HEK293T (cell line): ENCODE results near the gene MAMDC2.
A peak's percentile ranks its signal among the peaks of the same experiment; 100 is the strongest.
"Not testable (repeated sequence)": the region's sequence is repeated elsewhere in the genome, so short reads cannot be mapped to it uniquely, and the experiment has no call there.

ENCODE experiments used
- CTCF ChIA-PET: fragments of 350-600 bp; formaldehyde crosslinking; extraction: SDS; loops from one replicate; lab custom pipeline; 2021; ENCODE audit warnings: antibody characterized with exemption, inconsistent platforms; lab: Yijun Ruan, JAX
- POLR2A ChIA-PET: fragments of 350-600 bp; formaldehyde crosslinking; extraction: SDS; loops from one replicate; lab custom pipeline; 2020; ENCODE audit warnings: antibody characterized with exemption, inconsistent platforms; lab: Yijun Ruan, JAX
- DNase-seq: peaks from one replicate; pipeline ENCODE4 v3.0.0; 2012; ENCODE audit warnings: mixed read lengths; ENCODE audit errors: extremely low spot score
- ARNT ChIP-seq: fragments of 450-650 bp; IDR thresholded peaks from 2 replicates; pipeline ENCODE4 v1.6.1; 2017; ENCODE audit warnings: mild to moderate bottlenecking
- BHLHE40 ChIP-seq: fragments of 450-650 bp; IDR thresholded peaks from 2 replicates; pipeline ENCODE4 v1.6.1; 2016; ENCODE audit warnings: mild to moderate bottlenecking, moderate library complexity, borderline replicate concordance
- CTBP1 ChIP-seq: fragments of 450-650 bp; IDR thresholded peaks from 2 replicates; pipeline ENCODE4 v1.6.1; 2016; ENCODE audit warnings: borderline replicate concordance
- ELF4 ChIP-seq: fragments of 450-650 bp; IDR thresholded peaks from 2 replicates; pipeline ENCODE4 v1.6.1; 2017; ENCODE audit warnings: antibody characterized with exemption
- FOXA1 ChIP-seq: fragments of 450-650 bp; IDR thresholded peaks from 2 replicates; pipeline ENCODE4 v1.6.1; 2016; ENCODE audit warnings: mild to moderate bottlenecking
- FOXK2 ChIP-seq: fragments of 450-650 bp; IDR thresholded peaks from 2 replicates; pipeline ENCODE4 v1.6.1; 2016; ENCODE audit warnings: mild to moderate bottlenecking
- FOXM1 ChIP-seq: fragments of 450-650 bp; IDR thresholded peaks from 2 replicates; pipeline ENCODE4 v1.6.1; 2017; ENCODE audit warnings: mild to moderate bottlenecking, borderline replicate concordance
- HDGF ChIP-seq: fragments of 450-650 bp; IDR thresholded peaks from 2 replicates; pipeline ENCODE4 v1.6.1; 2017; ENCODE audit warnings: antibody characterized with exemption, borderline replicate concordance
- L3MBTL2 ChIP-seq: fragments of 450-650 bp; conservative IDR thresholded peaks from 2 replicates; pipeline ENCODE4 v1.6.1; 2016; ENCODE audit warnings: mild to moderate bottlenecking
- LEF1 ChIP-seq: fragments of 450-650 bp; IDR thresholded peaks from 2 replicates; pipeline ENCODE4 v1.6.1; 2017; ENCODE audit warnings: mild to moderate bottlenecking, borderline replicate concordance
- NFRKB ChIP-seq: fragments of 450-650 bp; IDR thresholded peaks from 2 replicates; pipeline ENCODE4 v1.6.1; 2016; ENCODE audit warnings: mild to moderate bottlenecking, moderate library complexity
- SP1 ChIP-seq: fragments of 450-650 bp; IDR thresholded peaks from 2 replicates; pipeline ENCODE4 v1.6.1; 2017
- SUZ12 ChIP-seq: fragments of 450-650 bp; IDR thresholded peaks from 2 replicates; pipeline ENCODE4 v1.6.1; 2016; ENCODE audit warnings: mild to moderate bottlenecking
- TARDBP ChIP-seq: fragments of 450-650 bp; IDR thresholded peaks from 2 replicates; pipeline ENCODE4 v1.6.1; 2016
- ZNF384 ChIP-seq: fragments of 450-650 bp; IDR thresholded peaks from 2 replicates; pipeline ENCODE4 v1.6.1; 2016
- TF ChIP-seq, protein P1 (sequence below): fragments of 450-650 bp; IDR thresholded peaks from 2 replicates; pipeline ENCODE4 v1.6.1; 2016

MAMDC2 gene

DNA sequence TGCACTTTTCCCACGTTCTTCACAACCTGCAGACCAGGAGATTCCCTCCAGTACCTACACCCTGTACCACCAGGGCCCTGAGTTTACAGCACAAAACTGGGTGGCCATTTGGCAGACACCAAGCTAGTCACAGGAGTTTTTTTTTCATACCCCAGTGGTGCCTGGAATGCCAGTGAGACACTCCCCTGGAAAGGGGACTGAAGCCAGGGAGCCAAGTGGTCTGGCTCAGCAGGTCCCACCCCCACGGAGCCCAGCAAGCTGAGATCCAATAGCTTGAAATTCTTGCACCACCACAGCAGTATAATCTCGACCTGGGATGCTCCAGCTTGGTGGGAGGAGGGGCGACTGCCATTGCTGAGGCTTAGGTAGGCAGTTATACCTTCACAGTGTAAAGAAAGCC lies 188.8 kb downstream of the MAMDC2 start:
- POLR2A ChIA-PET: no interaction called here
- TF ChIP-seq FOXA1: no peak
- TF ChIP-seq, protein P1, sequence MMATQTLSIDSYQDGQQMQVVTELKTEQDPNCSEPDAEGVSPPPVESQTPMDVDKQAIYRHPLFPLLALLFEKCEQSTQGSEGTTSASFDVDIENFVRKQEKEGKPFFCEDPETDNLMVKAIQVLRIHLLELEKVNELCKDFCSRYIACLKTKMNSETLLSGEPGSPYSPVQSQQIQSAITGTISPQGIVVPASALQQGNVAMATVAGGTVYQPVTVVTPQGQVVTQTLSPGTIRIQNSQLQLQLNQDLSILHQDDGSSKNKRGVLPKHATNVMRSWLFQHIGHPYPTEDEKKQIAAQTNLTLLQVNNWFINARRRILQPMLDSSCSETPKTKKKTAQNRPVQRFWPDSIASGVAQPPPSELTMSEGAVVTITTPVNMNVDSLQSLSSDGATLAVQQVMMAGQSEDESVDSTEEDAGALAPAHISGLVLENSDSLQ: no peak
- no peak for TF ChIP-seq SUZ12
- TF ChIP-seq L3MBTL2: no peak
- no peak for TF ChIP-seq TARDBP
- TF ChIP-seq ELF4: no peak
- no peak for TF ChIP-seq FOXM1
- CTCF ChIA-PET: no interaction called here
- no peak for DNase-seq

DNA sequence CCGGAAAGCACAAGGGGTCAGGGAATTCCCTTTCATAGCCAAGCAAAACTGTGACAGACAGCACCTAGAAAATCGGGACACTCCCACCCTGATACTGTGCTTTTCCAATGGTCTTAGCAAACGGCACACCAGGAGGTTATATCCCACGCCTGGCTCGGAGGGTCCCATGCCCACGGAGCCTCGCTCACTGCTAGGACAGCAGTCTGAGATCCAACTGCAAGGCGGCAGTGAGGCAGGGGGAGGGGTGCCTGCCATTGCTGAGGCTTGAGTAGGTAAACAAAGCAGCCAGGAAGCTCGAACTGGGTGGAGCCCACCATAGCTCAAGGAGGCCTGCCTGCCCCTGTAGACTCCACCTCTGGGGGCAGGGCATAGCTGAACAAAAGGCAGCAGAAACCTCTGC lies 190.6 kb downstream of the MAMDC2 start:
- CTCF ChIA-PET, DNase-seq: not testable (repeated sequence)
- POLR2A ChIA-PET: interaction anchor here (1.0 kb wide), 1 partner anchor 20 kb away, joined by 3 read pairs; no protein-coding TSS in a partner anchor

DNA sequence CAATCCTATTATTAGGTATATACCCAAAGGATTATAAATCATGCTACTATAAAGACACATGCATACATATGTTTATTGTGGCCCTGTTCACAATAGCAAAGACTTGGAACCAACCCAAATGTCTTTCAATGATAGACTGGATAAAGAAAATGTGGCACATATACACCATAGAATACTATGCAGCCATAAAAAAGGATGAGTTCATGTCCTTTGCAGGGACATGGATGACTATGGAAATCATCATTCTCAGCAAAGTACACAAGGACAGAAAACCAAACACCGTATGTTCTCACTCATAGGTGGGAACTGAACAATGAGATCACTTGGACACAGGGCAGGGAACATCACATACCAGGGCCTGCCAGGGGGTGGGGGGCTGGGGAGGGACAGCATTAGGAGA lies 202.3 kb downstream of the MAMDC2 start:
- DNase-seq, POLR2A ChIA-PET, CTCF ChIA-PET: not testable (repeated sequence)

DNA sequence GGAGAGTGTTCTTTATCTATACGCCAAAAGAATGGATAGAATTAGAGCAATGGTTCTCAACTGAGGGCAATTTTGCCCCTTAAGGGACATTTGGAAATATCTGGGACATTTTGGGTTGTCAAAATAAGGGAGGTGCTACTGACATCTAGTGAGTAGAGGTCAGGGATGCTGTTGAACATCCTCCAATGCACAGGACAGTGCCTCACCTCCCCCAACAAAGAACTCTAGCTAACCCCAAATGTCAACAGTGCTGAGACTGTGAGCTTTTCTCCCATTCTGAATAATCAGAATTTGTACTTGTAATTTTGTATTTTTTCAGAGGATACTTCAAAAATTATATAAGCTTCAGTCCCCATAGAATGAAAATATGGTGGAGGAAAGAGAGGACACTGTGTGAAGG lies 206.6 kb downstream of the MAMDC2 start:
- TF ChIP-seq TARDBP (no peak), FOXM1 (no peak), FOXA1 (no peak), BHLHE40 (no peak), ARNT (no peak), CTBP1 (no peak), HDGF (no peak), NFRKB (no peak)
- ChIA-PET CTCF (no interaction called here), POLR2A (no interaction called here)
- no peak for DNase-seq

DNA sequence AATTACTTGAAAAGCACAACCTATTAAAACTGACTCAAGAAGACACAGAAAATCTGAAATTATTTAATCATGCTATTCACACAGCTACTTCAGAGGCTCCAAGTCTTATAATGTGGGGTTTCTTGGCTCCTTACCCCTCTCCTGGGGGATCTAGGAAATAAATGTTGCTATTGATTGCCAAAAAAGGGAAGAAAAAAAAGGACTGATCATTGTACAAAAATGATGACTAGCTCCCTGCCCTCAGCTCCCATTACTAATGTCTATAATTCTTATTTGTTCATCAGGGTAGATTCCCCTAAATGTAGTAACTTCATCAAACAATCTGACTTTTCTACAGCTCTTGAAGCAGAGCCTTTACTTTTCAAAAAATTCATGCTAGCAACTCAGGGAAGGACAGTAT lies 211.8 kb downstream of the MAMDC2 start:
- ChIA-PET CTCF (no interaction called here), POLR2A (no interaction called here)
- DNase-seq: no peak

DNA sequence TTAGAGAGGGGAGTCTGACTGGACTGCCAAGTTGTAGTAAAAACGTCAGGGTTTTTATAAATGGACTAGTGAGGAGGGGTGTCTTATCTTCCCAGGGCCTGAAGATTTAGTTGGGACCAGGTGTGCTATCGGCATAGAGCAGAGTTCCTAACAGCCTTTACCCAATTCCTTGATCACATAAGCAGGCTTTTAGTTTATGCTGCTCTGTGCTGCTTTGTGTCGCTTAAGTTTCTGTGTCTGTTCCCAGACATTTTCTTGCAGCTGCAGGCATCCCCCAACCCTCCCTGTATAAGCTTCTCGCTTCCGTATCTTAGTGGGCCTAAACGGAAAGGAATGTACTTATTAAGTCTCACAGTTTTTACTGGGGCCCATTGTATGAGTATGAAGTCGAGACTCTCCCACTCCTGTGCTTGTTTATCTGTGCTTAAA lies 212.5 kb downstream of the MAMDC2 start:
- ChIA-PET CTCF (no interaction called here), POLR2A (no interaction called here)
- no peak for DNase-seq
- TF ChIP-seq LEF1 (no peak), CTBP1 (no peak), FOXM1 (no peak), FOXA1 (no peak), HDGF (no peak)
- TF ChIP-seq, protein P1: peak; percentile 33

More for the DNA sequence above, 211.8 kb downstream of the MAMDC2 start:
- TF ChIP-seq, protein P1: no peak
- TF ChIP-seq SUZ12: no peak
- TF ChIP-seq L3MBTL2: no peak
- TF ChIP-seq FOXA1: no peak
- no peak for TF ChIP-seq LEF1
- TF ChIP-seq NFRKB: no peak
- no peak for TF ChIP-seq ARNT
- no peak for TF ChIP-seq SP1
- TF ChIP-seq ELF4: no peak
- TF ChIP-seq FOXM1: no peak
- TF ChIP-seq TARDBP: no peak
- no peak for TF ChIP-seq BHLHE40
- no peak for TF ChIP-seq FOXK2
- TF ChIP-seq ZNF384: no peak
- no peak for TF ChIP-seq HDGF
- no peak for TF ChIP-seq CTBP1

DNA sequence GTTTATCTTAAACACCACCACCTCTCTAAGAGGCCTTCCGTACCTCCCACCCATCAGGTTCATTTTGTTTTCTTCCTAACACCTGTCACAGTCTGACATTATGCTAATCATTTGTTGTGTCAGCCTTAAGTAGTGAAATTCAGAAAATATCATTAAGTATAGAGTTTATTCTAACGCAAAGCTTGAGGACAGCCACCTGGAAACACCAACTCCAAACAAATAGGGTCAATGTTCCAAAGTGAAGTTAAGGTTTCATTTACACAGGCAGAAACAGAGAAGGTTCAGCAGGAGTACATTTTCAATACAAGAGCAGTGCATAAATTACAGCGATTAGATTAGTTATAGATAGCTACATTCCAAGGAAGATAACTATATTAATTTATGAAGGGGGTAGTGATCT lies 213.9 kb downstream of the MAMDC2 start:
- CTCF ChIA-PET: no interaction called here
- DNase-seq: no peak
- no peak for TF ChIP-seq FOXK2
- TF ChIP-seq L3MBTL2: no peak
- no peak for TF ChIP-seq SUZ12
- TF ChIP-seq SP1: no peak
- TF ChIP-seq ARNT: no peak
- TF ChIP-seq ZNF384: no peak
- no peak for TF ChIP-seq BHLHE40
- TF ChIP-seq FOXA1: no peak
- no peak for TF ChIP-seq LEF1
- TF ChIP-seq, protein P1: no peak
- no peak for TF ChIP-seq NFRKB
- POLR2A ChIA-PET: interaction anchor here (1.1 kb wide), 3 partner anchors 8 to 161 kb away, joined by 3 read pairs; no protein-coding TSS in a partner anchor
